MM.1S (cell line): ENCODE measurements around the gene GBX1.

Experiments
- DNase-seq: peaks from one replicate; pipeline ENCODE4 v3.0.0-alpha.2; 2015
- H2AFZ ChIP-seq: fragments of 300-600 bp; sonication (generic); 2 replicates; pipeline ENCODE4 v1.6.0; 2016; ENCODE audit warnings: antibody characterized with exemption, low read length
- H3F3A ChIP-seq: fragments of 300-600 bp; sonication (generic); 2 replicates; pipeline ENCODE4 v1.6.1; 2016; ENCODE audit warnings: mild to moderate bottlenecking, antibody characterized with exemption, low read length, moderate library complexity, mixed read lengths; ENCODE audit not compliant: insufficient read depth
- H3K27ac ChIP-seq: fragments of 300-600 bp; sonication (generic); 2 replicates; pipeline ENCODE4 v1.5.1; 2016; ENCODE audit warnings: mild to moderate bottlenecking, low read length
- H3K27me3 ChIP-seq: fragments of 300-600 bp; sonication (generic); replicated peaks from 2 replicates; pipeline ENCODE4 v1.6.0; 2016; ENCODE audit warnings: low read length; ENCODE audit not compliant: insufficient read depth
- H3K36me3 ChIP-seq: fragments of 300-600 bp; sonication (generic); replicated peaks from 2 replicates; pipeline ENCODE4 v1.6.1; 2016; ENCODE audit warnings: mild to moderate bottlenecking, low read length, mixed read lengths; ENCODE audit not compliant: insufficient read depth
- H3K4me1 ChIP-seq: fragments of 300-600 bp; sonication (generic); 2 replicates; pipeline ENCODE4 v1.6.1; 2016; ENCODE audit warnings: low read length, mixed read lengths
- H3K4me2 ChIP-seq: fragments of 300-600 bp; sonication (generic); 2 replicates; pipeline ENCODE4 v1.6.0; 2016; ENCODE audit warnings: low read depth, low read length
- H3K4me3 ChIP-seq: fragments of 300-600 bp; sonication (generic); 2 replicates; pipeline ENCODE4 v1.5.1; 2016; ENCODE audit warnings: low read length, mixed read lengths
- H3K79me2 ChIP-seq: fragments of 300-600 bp; sonication (generic); 2 replicates; pipeline ENCODE4 v1.6.1; 2016; ENCODE audit warnings: mixed run types, low read length, mixed read lengths
- H3K9ac ChIP-seq: fragments of 300-600 bp; sonication (generic); 2 replicates; pipeline ENCODE4 v1.6.1; 2016; ENCODE audit warnings: low read length, mixed read lengths
- H3K9me2 ChIP-seq: fragments of 300-600 bp; sonication (generic); replicated peaks from 2 replicates; pipeline ENCODE4 v1.6.1; 2016; ENCODE audit warnings: mild to moderate bottlenecking, low read length, mixed read lengths; ENCODE audit not compliant: insufficient read depth
- H3K9me3 ChIP-seq: fragments of 300-600 bp; sonication (generic); replicated peaks from 2 replicates; pipeline ENCODE4 v1.6.1; 2016; ENCODE audit warnings: mild to moderate bottlenecking, low read length, mixed read lengths; ENCODE audit not compliant: insufficient read depth
- H4K20me1 ChIP-seq: fragments of 300-600 bp; sonication (generic); 2 replicates; pipeline ENCODE4 v1.6.1; 2016; ENCODE audit warnings: mild to moderate bottlenecking, low read length, moderate library complexity, mixed read lengths; ENCODE audit not compliant: insufficient read depth
- CTCF ChIP-seq: fragments of 300-600 bp; sonication (generic); IDR thresholded peaks from 2 replicates; pipeline ENCODE4 v1.5.1; 2016; ENCODE audit warnings: antibody characterized with exemption, low read length, mixed read lengths
- EZH2 ChIP-seq: fragments of 300-600 bp; sonication (generic); optimal IDR thresholded peaks from 2 replicates; pipeline ENCODE3; 2017; ENCODE audit warnings: low read depth, mild to moderate bottlenecking, antibody characterized with exemption, low read length, mixed read lengths
- EZH2phosphoT487 ChIP-seq: fragments of 300-600 bp; sonication (generic); IDR thresholded peaks from 2 replicates; pipeline ENCODE4 v1.6.1; 2018; ENCODE audit warnings: antibody characterized with exemption, low read length

Gene GBX1

GRCh38 chr7:151166629-151167196 lies 781 bp downstream of the GBX1 start:
- Histone ChIP-seq H3K4me1 (no peaks in the 10 kb centered on the region), H3K9me3 (no peaks in the 10 kb centered on the region), H3K79me2 (no peaks in the 10 kb centered on the region), H3K27ac (no peak overlapping the region), H4K20me1 (no peaks in the 10 kb centered on the region), H3K9me2 (no peaks in the 10 kb centered on the region), H3K27me3 (peaks cover 68% of the 10 kb centered on the region), H3K9ac (no peak overlapping the region), H3K36me3 (no peaks in the 10 kb centered on the region), H2AFZ (no peak overlapping the region), H3K4me2 (peak overlapping the region; percentile 42; the same call in 1 of the 2 replicates), H3K4me3 (no peak overlapping the region), H3F3A (no peaks in the 10 kb centered on the region)
- no peak for DNase-seq
- TF ChIP-seq EZH2phosphoT487 (no peak), CTCF (no peak), EZH2 (no peak)

GRCh38 chr7:151161757-151162156 lies 5.7 kb downstream of the GBX1 start:
- no peak for DNase-seq
- no peaks in the 10 kb centered on the region for H3K9me3 ChIP-seq
- H3K4me3 ChIP-seq: no peak overlapping the region
- H3K4me2 ChIP-seq: no peak overlapping the region
- no peak overlapping the region for H2AFZ ChIP-seq
- no peak overlapping the region for H3K27ac ChIP-seq
- H3K27me3 ChIP-seq: peaks cover 27% of the 10 kb centered on the region
- no peaks in the 10 kb centered on the region for H3F3A ChIP-seq
- no peaks in the 10 kb centered on the region for H3K36me3 ChIP-seq
- no peaks in the 10 kb centered on the region for H3K9me2 ChIP-seq
- no peak overlapping the region for H3K9ac ChIP-seq
- no peaks in the 10 kb centered on the region for H3K4me1 ChIP-seq
- H4K20me1 ChIP-seq: no peaks in the 10 kb centered on the region
- TF ChIP-seq EZH2phosphoT487 (no peak), EZH2 (no peak), CTCF (no peak)
- H3K79me2 ChIP-seq: no peaks in the 10 kb centered on the region

- no peaks in the 10 kb centered on the region for H3K4me1 ChIP-seq
- H4K20me1 ChIP-seq: no peaks in the 10 kb centered on the region
- no peak overlapping the region for H3K4me2 ChIP-seq
- no peaks in the 10 kb centered on the region for H3K27me3 ChIP-seq
- no peaks in the 10 kb centered on the region for H3F3A ChIP-seq
- no peaks in the 10 kb centered on the region for H3K79me2 ChIP-seq
- no peaks in the 10 kb centered on the region for H3K9me3 ChIP-seq
- TF ChIP-seq EZH2phosphoT487: no peak
- TF ChIP-seq EZH2: no peak
- no peak for TF ChIP-seq CTCF
- no peak overlapping the region for H3K4me3 ChIP-seq
- DNase-seq: no peak
- H3K27ac ChIP-seq: no peak overlapping the region
- no peak overlapping the region for H3K9ac ChIP-seq
- H2AFZ ChIP-seq: no peak overlapping the region
- H3K36me3 ChIP-seq: no peaks in the 10 kb centered on the region
- no peaks in the 10 kb centered on the region for H3K9me2 ChIP-seq
Measured at GRCh38 chr7:151157645-151158329, 9.7 kb downstream of the GBX1 start.
